Chondrocyte (in vitro differentiated cells): Measurements from ENCODE around the gene EFCAB10. TPM values are rescaled to one million over a fixed set of nuclear protein-coding genes. Genes with fewer than 3 reads are reported as not detected.
"Not testable (repeated sequence)": the region's sequence is repeated elsewhere in the genome, so short reads cannot be mapped to it uniquely, and the experiment has no call there.

Experiments
- DNase-seq: peaks from one replicate; pipeline ENCODE4 v3.0.0; 2021; ENCODE audit warnings: mixed read lengths, low spot score
- H3K27ac Mint-ChIP-seq: one replicate; pipeline ENCODE4 v1.8.0; 2021; ENCODE audit warnings: mild to moderate bottlenecking, moderate library complexity, mixed read lengths; ENCODE audit not compliant: unreplicated experiment
- H3K27me3 Mint-ChIP-seq: 2 replicates; pipeline ENCODE4 v1.8.0; 2021; ENCODE audit warnings: low read depth, mixed read lengths
- H3K36me3 Mint-ChIP-seq: 2 replicates; pipeline ENCODE4 v1.8.0; 2021; ENCODE audit warnings: low read depth, mixed read lengths
- H3K4me1 Mint-ChIP-seq: 2 replicates; pipeline ENCODE4 v1.8.0; 2021; ENCODE audit warnings: low read depth, mild to moderate bottlenecking, mixed read lengths
- H3K4me3 Mint-ChIP-seq: one replicate; pipeline ENCODE4 v1.8.0; 2021; ENCODE audit warnings: mild to moderate bottlenecking, moderate library complexity, mixed read lengths; ENCODE audit not compliant: unreplicated experiment
- H3K9me3 Mint-ChIP-seq: 2 replicates; pipeline ENCODE4 v1.8.0; 2021; ENCODE audit warnings: low read depth, mixed read lengths
- CTCF ChIP-seq: fragments of 200-600 bp; sonication (generic); IDR thresholded peaks from 2 replicates; pipeline ENCODE4 v1.5.0; 2021; ENCODE audit warnings: antibody characterized with exemption, mild to moderate bottlenecking, moderate library complexity
- total RNA-seq: library from RNA; stranded (reverse); gene quantifications from 3 replicates; pipeline ENCODE4 v1.2.1, GENCODE V29; 2021

The EFCAB10 gene
- total RNA-seq, 1 donor from 2014 or later = not detected

GRCh38 chr7:105602325-105603305 is 21.3 kb upstream of the EFCAB10 start:
- Mint-ChIP-seq H3K27ac (no peak overlapping the region), H3K36me3 (peaks cover 2% of the 10 kb centered on the region), H3K4me1 (peaks cover 8% of the 10 kb centered on the region), H3K4me3 (no peak overlapping the region), H3K27me3 (no peaks in the 10 kb centered on the region), H3K9me3 (no peaks in the 10 kb centered on the region)
- no peak for DNase-seq
- no peak for TF ChIP-seq CTCF

DNA sequence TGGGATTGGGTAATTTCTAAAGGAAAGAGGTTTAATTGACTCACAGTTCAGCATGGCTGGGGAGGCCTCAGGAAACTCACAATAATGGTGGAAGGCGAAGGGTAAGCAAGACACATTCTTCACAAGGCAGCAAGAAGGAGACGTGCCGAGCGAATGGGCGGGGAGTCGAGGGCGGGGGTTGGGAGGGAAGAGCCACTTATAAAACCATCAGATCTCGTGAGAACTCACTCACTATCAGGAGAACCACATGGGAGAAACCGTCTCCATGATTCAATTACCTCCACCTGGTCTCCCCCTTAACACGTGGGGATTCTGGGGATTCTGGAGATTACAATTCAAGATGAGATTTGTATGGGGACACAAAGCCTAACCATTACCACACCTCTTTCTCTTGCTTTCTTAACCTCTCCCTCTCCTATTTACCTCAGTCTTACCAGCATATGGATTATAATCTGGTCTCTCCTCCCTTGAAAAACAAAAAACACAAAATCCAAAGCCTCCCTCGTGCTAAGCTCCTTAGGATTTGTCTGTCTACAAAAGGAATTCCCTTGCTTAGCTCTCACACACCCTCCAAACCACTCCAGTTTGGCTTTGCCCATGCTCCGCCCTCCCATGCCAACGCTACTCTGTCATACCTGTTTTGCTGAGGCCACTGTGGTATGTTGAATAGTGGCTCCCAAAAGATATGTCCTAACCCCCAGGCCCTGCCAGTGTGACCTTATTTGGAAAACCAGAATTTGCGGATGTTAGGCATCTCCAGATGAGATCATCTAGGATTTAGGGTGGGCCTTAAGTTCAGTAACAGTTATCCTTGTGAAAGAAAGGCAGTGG is 19.6 kb upstream of the EFCAB10 start:
- Mint-ChIP-seq H3K4me1 (peaks cover 4% of the 10 kb centered on the region), H3K27me3 (peaks cover 4% of the 10 kb centered on the region), H3K9me3 (no peaks in the 10 kb centered on the region), H3K4me3 (no peak overlapping the region), H3K36me3 (no peaks in the 10 kb centered on the region), H3K27ac (no peak overlapping the region)
- DNase-seq = no peak
- no peak for TF ChIP-seq CTCF

GRCh38 chr7:105599551-105599950 is 18.3 kb upstream of the EFCAB10 start:
- H3K9me3 Mint-ChIP-seq = no peaks in the 10 kb centered on the region
- no peaks in the 10 kb centered on the region for H3K4me1 Mint-ChIP-seq
- H3K36me3 Mint-ChIP-seq = no peaks in the 10 kb centered on the region
- no peak overlapping the region for H3K27ac Mint-ChIP-seq
- peaks cover 4% of the 10 kb centered on the region for H3K27me3 Mint-ChIP-seq
- DNase-seq = no peak
- no peak overlapping the region for H3K4me3 Mint-ChIP-seq
- TF ChIP-seq CTCF = no peak

GRCh38 chr7:105599080-105599479 is 17.8 kb upstream of the EFCAB10 start:
- not testable (repeated sequence) for H3K27me3 Mint-ChIP-seq, DNase-seq, H3K36me3 Mint-ChIP-seq, H3K27ac Mint-ChIP-seq, H3K9me3 Mint-ChIP-seq, H3K4me3 Mint-ChIP-seq, H3K4me1 Mint-ChIP-seq

DNA sequence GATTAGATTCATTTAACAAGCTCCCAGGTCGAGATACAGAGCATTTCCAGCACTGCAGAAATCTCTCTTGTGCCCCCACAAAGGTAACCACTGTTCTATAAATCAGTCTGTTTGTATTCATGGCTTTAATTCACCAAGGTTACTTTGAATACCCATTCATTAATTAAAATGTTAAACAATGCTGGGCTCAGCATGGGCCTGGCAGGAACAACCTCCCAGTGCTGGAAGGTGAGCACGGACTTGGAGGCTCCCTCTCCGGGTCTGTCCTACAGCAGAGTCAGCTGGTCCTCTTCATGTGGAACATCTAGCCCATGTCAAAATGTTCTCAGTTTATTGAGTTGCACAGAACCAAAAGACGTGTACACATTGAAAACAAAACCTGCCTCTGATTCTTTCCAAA is 15.6 kb upstream of the EFCAB10 start:
- TF ChIP-seq CTCF = no peak
- no peaks in the 10 kb centered on the region for H3K9me3 Mint-ChIP-seq

More for the DNA sequence above, 15.6 kb upstream of the EFCAB10 start:
- no peaks in the 10 kb centered on the region for H3K36me3 Mint-ChIP-seq
- H3K27me3 Mint-ChIP-seq = peaks cover 4% of the 10 kb centered on the region
- no peak for DNase-seq
- no peak overlapping the region for H3K4me3 Mint-ChIP-seq
- no peaks in the 10 kb centered on the region for H3K4me1 Mint-ChIP-seq
- no peak overlapping the region for H3K27ac Mint-ChIP-seq
